NCI-H146 (cell line): ENCODE data around the gene EPDR1.

ENCODE experiments used
- DNase-seq: peaks from one replicate; lab custom pipeline; 2025; lab: John Stamatoyannopoulos, UW

EPDR1 gene

GRCh38 chr7:37981664-37982063, 61.2 kb downstream of the EPDR1 start:
- DNase-seq, result no peak

- DNase-seq, result no peak
Observed at GRCh38 chr7:37982423-37982822, 62.0 kb downstream of the EPDR1 start.

- no peak for DNase-seq
Observed at GRCh38 chr7:37984750-37985390, 64.4 kb downstream of the EPDR1 start.

- no peak for DNase-seq
Observed at GRCh38 chr7:37986908-37987330, 66.5 kb downstream of the EPDR1 start.

- no peak for DNase-seq
Observed at GRCh38 chr7:37987732-37988131, 67.3 kb downstream of the EPDR1 start.

- no peak for DNase-seq
Observed at GRCh38 chr7:37988721-37989650, 68.5 kb downstream of the EPDR1 start.

- no peak for DNase-seq
Observed at GRCh38 chr7:37990337-37990736, 69.9 kb downstream of the EPDR1 start.

GRCh38 chr7:37993060-37993501, 72.6 kb downstream of the EPDR1 start:
- DNase-seq, result no peak

GRCh38 chr7:37999673-38000072, 79.2 kb downstream of the EPDR1 start:
- no peak for DNase-seq

GRCh38 chr7:38000272-38000671, 79.8 kb downstream of the EPDR1 start:
- no peak for DNase-seq
